ENCODE results near the gene CHKA. TPM values are rescaled to one million over a fixed set of nuclear protein-coding genes. Genes with fewer than 3 reads are reported as not detected.

CHKA gene
- total and polyA plus RNA-seq, 9 of the 15 experiments (the other 6 are each of a cell fraction or from before 2014, with no cell fraction given) = 3.6 to 37.0 (median 30.2) TPM

GRCh38 chr11:68146704-68147474 is 25.7 kb upstream of the CHKA start (continued):
- TF ChIP-seq FOXA1 (IDR thresholded peaks at IDR 0.05; ENCODE audit: borderline replicate concordance) (peak; percentile 36; the same call in 1 of the 2 replicates), CREM (IDR thresholded peaks at IDR 0.05; ENCODE audit: low read depth) (peak; percentile 58; the same call in 1 of the 2 replicates), NFIC (IDR thresholded peaks at IDR 0.05) (peak; percentile 92), RFX5 (IDR thresholded peaks at IDR 0.05; ENCODE audit: low read depth, low read length) (no peak), SETDB1 (IDR thresholded peaks at IDR 0.05; ENCODE audit: low read length) (no peak), GATAD2A (IDR thresholded peaks at IDR 0.05) (0 out of 2 replicates have a peak, but pooled peaks have one; percentile 32), SPI1 (IDR thresholded peaks at IDR 0.05; ENCODE audit: borderline replicate concordance, low read depth, low read length) (0 out of 2 replicates have a peak, but pooled peaks have one; percentile 11), ZNF263 (CRISPR knock-in tag; IDR thresholded peaks at IDR 0.05; ENCODE audit: borderline replicate concordance) (no peak), JUND (IDR thresholded peaks at IDR 0.05; ENCODE audit: borderline replicate concordance, low read depth, low read length) (0 out of 2 replicates have a peak, but pooled peaks have one; percentile 24), JUND (tag; IDR thresholded peaks at IDR 0.05; ENCODE audit: borderline replicate concordance, low read depth, low read length) (no peak; the same call in 2 of the 3 replicates), CBX3 (IDR thresholded peaks at IDR 0.05; ENCODE audit: borderline replicate concordance in 1 of 2, low read length in 2 of 2) (peak in 1 of 2 experiments; percentile 38; a peak in 1 of 3 replicates), MNT (conservative IDR thresholded peaks at IDR 0.05) (peak; percentile 84 to 90; a peak in 3 of 4 replicates), MEIS2 (IDR thresholded peaks at IDR 0.05; ENCODE audit: partially characterized antibody) (peak; percentile 67), PCBP1 (IDR thresholded peaks at IDR 0.05; ENCODE audit: low read depth, low read length, poor library complexity, severe bottlenecking) (no peak), ATF1 (CRISPR knock-in tag; IDR thresholded peaks at IDR 0.05) (no peak), ATF1 (tag; IDR thresholded peaks at IDR 0.05) (peak; percentile 28), DPF2 (IDR thresholded peaks at IDR 0.05) (peak; percentile 66), ARID4B (CRISPR knock-in tag; IDR thresholded peaks at IDR 0.05) (peak; percentile 57; the same call in 1 of the 2 replicates), ZNF79 (CRISPR knock-in tag; IDR thresholded peaks at IDR 0.05; ENCODE audit: low read depth) (no peak), ETV1 (tag; conservative IDR thresholded peaks at IDR 0.05; ENCODE audit: low read depth) (0 out of 2 replicates have a peak, but pooled peaks have one; percentile 25)
